ENCODE results near the gene ADAMTSL3. TPM values are rescaled to one million over a fixed set of nuclear protein-coding genes. Genes with fewer than 3 reads are reported as not detected.

Gene ADAMTSL3
- total RNA-seq, 1 donor: not detected

- Histone ChIP-seq H3K9me3 (ENCODE audit: low read depth, low read length) (no peaks in the 10 kb centered on the region), H3K4me3 (ENCODE audit: low read length) (no peak overlapping the region), H3K4me1 (ENCODE audit: insufficient read depth, low read length) (no peaks in the 10 kb centered on the region), H3K27me3 (ENCODE audit: insufficient read depth, low read length) (no peaks in the 10 kb centered on the region)
Measured at GRCh38 chr15:83775738-83776137, 121.8 kb downstream of the ADAMTSL3 start.

- Histone ChIP-seq H3K4me1 (ENCODE audit: insufficient read depth, low read length) (no peaks in the 10 kb centered on the region), H3K27me3 (ENCODE audit: insufficient read depth, low read length) (no peaks in the 10 kb centered on the region), H3K9me3 (ENCODE audit: low read depth, low read length) (no peaks in the 10 kb centered on the region), H3K4me3 (ENCODE audit: low read length) (no peak overlapping the region)
Measured at GRCh38 chr15:83776986-83777385, 123.1 kb downstream of the ADAMTSL3 start.

- no peaks in the 10 kb centered on the region for H3K27me3 ChIP-seq (ENCODE audit: insufficient read depth, low read length)
- H3K4me1 ChIP-seq (ENCODE audit: insufficient read depth, low read length): no peaks in the 10 kb centered on the region
- H3K9me3 ChIP-seq (ENCODE audit: low read depth, low read length): no peaks in the 10 kb centered on the region
- no peak overlapping the region for H3K4me3 ChIP-seq (ENCODE audit: low read length)
Measured at GRCh38 chr15:83783227-83783626, 129.3 kb downstream of the ADAMTSL3 start.

GRCh38 chr15:83784975-83785374, 131.1 kb downstream of the ADAMTSL3 start:
- H3K9me3 ChIP-seq (ENCODE audit: low read depth, low read length): no peaks in the 10 kb centered on the region
- H3K4me1 ChIP-seq (ENCODE audit: insufficient read depth, low read length): no peaks in the 10 kb centered on the region
- H3K27me3 ChIP-seq (ENCODE audit: insufficient read depth, low read length): no peaks in the 10 kb centered on the region
- no peak overlapping the region for H3K4me3 ChIP-seq (ENCODE audit: low read length)

GRCh38 chr15:83786336-83786735, 132.4 kb downstream of the ADAMTSL3 start:
- Histone ChIP-seq H3K4me1 (ENCODE audit: insufficient read depth, low read length) (no peaks in the 10 kb centered on the region), H3K27me3 (ENCODE audit: insufficient read depth, low read length) (no peaks in the 10 kb centered on the region), H3K4me3 (ENCODE audit: low read length) (no peak overlapping the region), H3K9me3 (ENCODE audit: low read depth, low read length) (no peaks in the 10 kb centered on the region)

GRCh38 chr15:83793069-83793468, 139.1 kb downstream of the ADAMTSL3 start:
- Histone ChIP-seq H3K4me3 (ENCODE audit: low read length) (no peak overlapping the region), H3K9me3 (ENCODE audit: low read depth, low read length) (no peaks in the 10 kb centered on the region), H3K4me1 (ENCODE audit: insufficient read depth, low read length) (no peaks in the 10 kb centered on the region), H3K27me3 (ENCODE audit: insufficient read depth, low read length) (no peaks in the 10 kb centered on the region)

- no peaks in the 10 kb centered on the region for H3K4me1 ChIP-seq (ENCODE audit: insufficient read depth, low read length)
- no peak overlapping the region for H3K4me3 ChIP-seq (ENCODE audit: low read length)
- H3K9me3 ChIP-seq (ENCODE audit: low read depth, low read length): no peaks in the 10 kb centered on the region
- H3K27me3 ChIP-seq (ENCODE audit: insufficient read depth, low read length): no peaks in the 10 kb centered on the region
Measured at GRCh38 chr15:83794209-83794608, 140.3 kb downstream of the ADAMTSL3 start.

- Histone ChIP-seq H3K9me3 (ENCODE audit: low read depth, low read length) (no peaks in the 10 kb centered on the region), H3K4me3 (ENCODE audit: low read length) (no peak overlapping the region), H3K4me1 (ENCODE audit: insufficient read depth, low read length) (no peaks in the 10 kb centered on the region), H3K27me3 (ENCODE audit: insufficient read depth, low read length) (no peaks in the 10 kb centered on the region)
Measured at GRCh38 chr15:83809345-83809744, 155.4 kb downstream of the ADAMTSL3 start.

- Histone ChIP-seq H3K27me3 (ENCODE audit: insufficient read depth, low read length) (no peaks in the 10 kb centered on the region), H3K9me3 (ENCODE audit: low read depth, low read length) (no peaks in the 10 kb centered on the region), H3K4me3 (ENCODE audit: low read length) (no peak overlapping the region), H3K4me1 (ENCODE audit: insufficient read depth, low read length) (no peaks in the 10 kb centered on the region)
Measured at GRCh38 chr15:83810110-83810509, 156.2 kb downstream of the ADAMTSL3 start.

GRCh38 chr15:83813682-83814081, 159.8 kb downstream of the ADAMTSL3 start:
- Histone ChIP-seq H3K27me3 (ENCODE audit: insufficient read depth, low read length) (no peaks in the 10 kb centered on the region), H3K4me1 (ENCODE audit: insufficient read depth, low read length) (no peaks in the 10 kb centered on the region), H3K9me3 (ENCODE audit: low read depth, low read length) (no peaks in the 10 kb centered on the region), H3K4me3 (ENCODE audit: low read length) (no peak overlapping the region)

- Histone ChIP-seq H3K9me3 (ENCODE audit: low read depth, low read length) (no peaks in the 10 kb centered on the region), H3K4me1 (ENCODE audit: insufficient read depth, low read length) (no peaks in the 10 kb centered on the region), H3K4me3 (ENCODE audit: low read length) (no peak overlapping the region), H3K27me3 (ENCODE audit: insufficient read depth, low read length) (no peaks in the 10 kb centered on the region)
Measured at GRCh38 chr15:83815506-83815905, 161.6 kb downstream of the ADAMTSL3 start.

GRCh38 chr15:83816124-83816883, 162.4 kb downstream of the ADAMTSL3 start:
- H3K4me3 ChIP-seq (ENCODE audit: low read length): no peak overlapping the region
- no peaks in the 10 kb centered on the region for H3K27me3 ChIP-seq (ENCODE audit: insufficient read depth, low read length)
- H3K9me3 ChIP-seq (ENCODE audit: low read depth, low read length): no peaks in the 10 kb centered on the region
- H3K4me1 ChIP-seq (ENCODE audit: insufficient read depth, low read length): no peaks in the 10 kb centered on the region

GRCh38 chr15:83818591-83818990, 164.7 kb downstream of the ADAMTSL3 start:
- Histone ChIP-seq H3K27me3 (ENCODE audit: insufficient read depth, low read length) (no peaks in the 10 kb centered on the region), H3K9me3 (ENCODE audit: low read depth, low read length) (no peaks in the 10 kb centered on the region), H3K4me1 (ENCODE audit: insufficient read depth, low read length) (no peaks in the 10 kb centered on the region), H3K4me3 (ENCODE audit: low read length) (no peak overlapping the region)

GRCh38 chr15:83830381-83830780, 176.5 kb downstream of the ADAMTSL3 start:
- H3K9me3 ChIP-seq (ENCODE audit: low read depth, low read length): no peaks in the 10 kb centered on the region
- no peak overlapping the region for H3K4me3 ChIP-seq (ENCODE audit: low read length)
- H3K4me1 ChIP-seq (ENCODE audit: insufficient read depth, low read length): no peaks in the 10 kb centered on the region
- no peaks in the 10 kb centered on the region for H3K27me3 ChIP-seq (ENCODE audit: insufficient read depth, low read length)

- no peaks in the 10 kb centered on the region for H3K9me3 ChIP-seq (ENCODE audit: low read depth, low read length)
- no peaks in the 10 kb centered on the region for H3K4me1 ChIP-seq (ENCODE audit: insufficient read depth, low read length)
- no peaks in the 10 kb centered on the region for H3K27me3 ChIP-seq (ENCODE audit: insufficient read depth, low read length)
- no peak overlapping the region for H3K4me3 ChIP-seq (ENCODE audit: low read length)
Measured at GRCh38 chr15:83833569-83833968, 179.6 kb downstream of the ADAMTSL3 start.

- Histone ChIP-seq H3K4me1 (ENCODE audit: insufficient read depth, low read length) (no peaks in the 10 kb centered on the region), H3K9me3 (ENCODE audit: low read depth, low read length) (no peaks in the 10 kb centered on the region), H3K4me3 (ENCODE audit: low read length) (no peak overlapping the region), H3K27me3 (ENCODE audit: insufficient read depth, low read length) (no peaks in the 10 kb centered on the region)
Measured at GRCh38 chr15:83835479-83835878, 181.6 kb downstream of the ADAMTSL3 start.
